SK-N-MC (cell line): ENCODE results near the gene DGKB.

Experiments used
- DNase-seq: peaks from one replicate; pipeline ENCODE4 v3.0.0-alpha.2; 2011; ENCODE audit warnings: low read depth, low spot score
- H3K27ac ChIP-seq: fragments of 200-600 bp; sonication (generic); 2 replicates; pipeline ENCODE4 v1.5.1; 2016; ENCODE audit warnings: mixed run types
- H3K36me3 ChIP-seq: fragments of 200-600 bp; sonication (generic); 2 replicates; pipeline ENCODE4 v1.6.1; 2017; ENCODE audit warnings: antibody characterized with exemption, low read length, mixed read lengths; ENCODE audit not compliant: insufficient read depth
- H3K4me3 ChIP-seq: fragments of 200-600 bp; sonication (generic); 2 replicates; pipeline ENCODE4 v1.5.1; 2016
- H3K9ac ChIP-seq: fragments of 200-600 bp; sonication (generic); 2 replicates; pipeline ENCODE4 v1.8.0; 2017; ENCODE audit warnings: mixed run types, mixed read lengths; ENCODE audit not compliant: insufficient read length
- H3K9me3 ChIP-seq: fragments of 200-600 bp; sonication (generic); 2 replicates; pipeline ENCODE4 v1.6.1; 2017; ENCODE audit warnings: low read depth, mild to moderate bottlenecking, antibody characterized with exemption, low read length, moderate library complexity, mixed read lengths
- EZH2 ChIP-seq: fragments of 200-600 bp; sonication (generic); IDR thresholded peaks from one replicate; pipeline ENCODE4 v1.6.1; 2017; ENCODE audit warnings: antibody characterized with exemption
- FOXP2 ChIP-seq: optimal IDR thresholded peaks from 2 replicates; pipeline ENCODE3; 2011; ENCODE audit warnings: mild to moderate bottlenecking, moderate library complexity; ENCODE audit not compliant: insufficient read depth; ENCODE audit errors: extremely low read length, control extremely low read depth
- POLR2AphosphoS5 ChIP-seq: IDR thresholded peaks from 2 replicates; pipeline ENCODE4 v1.6.1; 2012; ENCODE audit warnings: mild to moderate bottlenecking, low read depth, low read length, borderline replicate concordance

The DGKB gene

GRCh38 chr7:14196555-14196954, 706.0 kb downstream of the DGKB start:
- Histone ChIP-seq H3K9me3 (no peaks in the 10 kb centered on the region), H3K36me3 (no peaks in the 10 kb centered on the region), H3K4me3 (peak overlapping the region; percentile 41), H3K9ac (peak overlapping the region; percentile 54), H3K27ac (no peak overlapping the region)
- DNase-seq = no peak
- TF ChIP-seq FOXP2 = no peak
- TF ChIP-seq EZH2 = no peak
- TF ChIP-seq POLR2AphosphoS5 = no peak

- peak overlapping the region; percentile 41 for H3K4me3 ChIP-seq
These were observed 706.7 kb downstream of the DGKB start for GRCh38 chr7:14195871-14196270.

GRCh38 chr7:14195079-14195478, 707.5 kb downstream of the DGKB start:
- peak overlapping the region; percentile 41; the same call in 1 of the 2 replicates for H3K4me3 ChIP-seq
- no peaks in the 10 kb centered on the region for H3K9me3 ChIP-seq
- no peak for TF ChIP-seq FOXP2
- no peak for TF ChIP-seq EZH2
- TF ChIP-seq POLR2AphosphoS5 = no peak
- peak overlapping the region; percentile 53; the same call in 1 of the 2 replicates for H3K27ac ChIP-seq
- H3K9ac ChIP-seq = peak overlapping the region; percentile 4
- no peak for DNase-seq
- no peaks in the 10 kb centered on the region for H3K36me3 ChIP-seq

More at GRCh38 chr7:14195871-14196270, 706.7 kb downstream of the DGKB start:
- DNase-seq = no peak
- peak overlapping the region; percentile 54 for H3K9ac ChIP-seq
- no peaks in the 10 kb centered on the region for H3K36me3 ChIP-seq
- H3K27ac ChIP-seq = peak overlapping the region; percentile 53; the same call in 1 of the 2 replicates
- H3K9me3 ChIP-seq = no peaks in the 10 kb centered on the region
- no peak for TF ChIP-seq EZH2
- no peak for TF ChIP-seq POLR2AphosphoS5
- no peak for TF ChIP-seq FOXP2

GRCh38 chr7:14191686-14192098, 710.9 kb downstream of the DGKB start:
- H3K27ac ChIP-seq = no peak overlapping the region
- no peaks in the 10 kb centered on the region for H3K9me3 ChIP-seq
- no peak for TF ChIP-seq FOXP2
- TF ChIP-seq POLR2AphosphoS5 = no peak
- no peak for TF ChIP-seq EZH2
- no peak overlapping the region for H3K4me3 ChIP-seq
- no peak overlapping the region for H3K9ac ChIP-seq
- H3K36me3 ChIP-seq = no peaks in the 10 kb centered on the region
- no peak for DNase-seq

GRCh38 chr7:14184292-14184864, 718.2 kb downstream of the DGKB start:
- H3K9ac ChIP-seq = no peak overlapping the region
- TF ChIP-seq EZH2 (no peak), POLR2AphosphoS5 (no peak), FOXP2 (no peak)
- H3K27ac ChIP-seq = no peak overlapping the region
- no peaks in the 10 kb centered on the region for H3K36me3 ChIP-seq
- H3K9me3 ChIP-seq = no peaks in the 10 kb centered on the region
- DNase-seq = no peak
- H3K4me3 ChIP-seq = no peak overlapping the region

- Histone ChIP-seq H3K9me3 (no peaks in the 10 kb centered on the region), H3K9ac (no peak overlapping the region), H3K36me3 (no peaks in the 10 kb centered on the region), H3K4me3 (no peak overlapping the region), H3K27ac (no peak overlapping the region)
- TF ChIP-seq POLR2AphosphoS5 (no peak), EZH2 (no peak), FOXP2 (no peak)
- DNase-seq = no peak
These were observed 722.8 kb downstream of the DGKB start for GRCh38 chr7:14179781-14180180.

- DNase-seq = no peak
- H3K9me3 ChIP-seq = no peaks in the 10 kb centered on the region
- H3K9ac ChIP-seq = no peak overlapping the region
- no peaks in the 10 kb centered on the region for H3K36me3 ChIP-seq
- no peak for TF ChIP-seq EZH2
- TF ChIP-seq POLR2AphosphoS5 = no peak
- TF ChIP-seq FOXP2 = no peak
- H3K4me3 ChIP-seq = no peak overlapping the region
- no peak overlapping the region for H3K27ac ChIP-seq
These were observed 724.7 kb downstream of the DGKB start for GRCh38 chr7:14177876-14178275.

- Histone ChIP-seq H3K4me3 (no peak overlapping the region), H3K9me3 (peaks cover 4% of the 10 kb centered on the region; the same call in 1 of the 2 replicates), H3K27ac (no peak overlapping the region), H3K36me3 (no peaks in the 10 kb centered on the region), H3K9ac (no peak overlapping the region)
- no peak for TF ChIP-seq POLR2AphosphoS5
- TF ChIP-seq EZH2 = no peak
- DNase-seq = no peak
These were observed 731.7 kb downstream of the DGKB start for GRCh38 chr7:14170872-14171271.

- no peak for TF ChIP-seq POLR2AphosphoS5
- no peak for TF ChIP-seq FOXP2
- TF ChIP-seq EZH2 = no peak
These were observed 744.4 kb downstream of the DGKB start for GRCh38 chr7:14158111-14158510.

More at GRCh38 chr7:14158111-14158510, 744.4 kb downstream of the DGKB start:
- no peak for DNase-seq
- Histone ChIP-seq H3K9ac (no peak overlapping the region), H3K36me3 (no peaks in the 10 kb centered on the region), H3K9me3 (no peaks in the 10 kb centered on the region), H3K4me3 (no peak overlapping the region), H3K27ac (no peak overlapping the region)
